B cell (primary cell): Measurements from ENCODE around the gene FOXO3. TPM values are rescaled to one million over a fixed set of nuclear protein-coding genes. Genes with fewer than 3 reads are reported as not detected.

Experiments used
- ATAC-seq: fragments of 200-7000 bp; cut with Tn5 transposase; one replicate; pipeline ENCODE4 v1.10.0; 2021; ENCODE audit warnings: low read depth, mild to moderate bottlenecking, moderate number of reproducible peaks, moderate library complexity
- CTCF ChIA-PET: fragments of 350-600 bp; sonication (Branson Sonifier 250); formaldehyde crosslinking; loops from one replicate; lab custom pipeline; 2021; ENCODE audit warnings: antibody characterized with exemption, inconsistent platforms; lab: Charles Lee
- POLR2A ChIA-PET: fragments of 350-600 bp; sonication (Branson Sonifier 250); formaldehyde crosslinking; loops from one replicate; lab custom pipeline; 2021; ENCODE audit warnings: antibody characterized with exemption; lab: Charles Lee
- DNase-seq: peaks from one replicate; pipeline ENCODE4 v3.0.0; 2013
- H2AFZ ChIP-seq: 2 replicates; pipeline ENCODE4 v1.6.1; 2012; ENCODE audit warnings: mild to moderate bottlenecking, low read depth, low read length; ENCODE audit not compliant: insufficient read depth, poor library complexity, severe bottlenecking
- H3K27ac ChIP-seq, 2 donors: 1 replicate in 1 of 2; 2 replicates in 1 of 2; pipeline ENCODE4 v1.5.1; 2012 to 2013; ENCODE audit warnings: low read length in 2 of 2, mild to moderate bottlenecking in 2 of 2, moderate library complexity in 1 of 2
- H3K27me3 ChIP-seq, 4 experiments: fragments of 200-600 bp in 1 of 4; sonication (generic) in 1 of 4; replicated peaks in 1 of 4; 1 replicate in 2 of 4; 2 replicates in 2 of 4; pipeline versions ENCODE4 v1.6.1 to v1.7.0; 2013 to 2016; ENCODE audit warnings: low read length in 3 of 4, mild to moderate bottlenecking in 2 of 4, mixed read lengths in 1 of 4, moderate library complexity in 1 of 4; ENCODE audit not compliant: insufficient read depth in 4 of 4, control insufficient read depth in 3 of 4; ENCODE audit errors: control extremely low read depth in 1 of 4
- H3K36me3 ChIP-seq, 2 experiments: replicated peaks in 1 of 2; 1 replicate in 1 of 2; 2 replicates in 1 of 2; pipeline versions ENCODE4 v1.6.1 to v1.7.1; 2013; ENCODE audit warnings: low read length in 1 of 2; ENCODE audit not compliant: insufficient read depth in 2 of 2, control insufficient read depth in 1 of 2; ENCODE audit errors: control extremely low read depth in 1 of 2, extremely low read depth in 1 of 2
- H3K4me1 ChIP-seq, 2 donors: fragments of 200-600 bp in 1 of 2; sonication (generic) in 1 of 2; 1 replicate in 1 of 2; 2 replicates in 1 of 2; pipeline versions ENCODE4 v1.5.1 to v1.6.1; 2013 to 2017; ENCODE audit warnings: low read length in 2 of 2; ENCODE audit not compliant: control insufficient read depth in 2 of 2, insufficient read depth in 2 of 2
- H3K4me2 ChIP-seq: replicated peaks from 2 replicates; pipeline ENCODE3; 2012; ENCODE audit warnings: mild to moderate bottlenecking, low read depth, low read length; ENCODE audit not compliant: poor library complexity, severe bottlenecking
- H3K4me3 ChIP-seq, 5 experiments: fragments of 200-600 bp in 1 of 5; sonication (generic) in 1 of 5; 1 replicate in 3 of 5; 2 replicates in 2 of 5; pipeline versions ENCODE4 v1.5.1 to v1.7.0; 2011 to 2016; ENCODE audit warnings: low read length in 4 of 5, mild to moderate bottlenecking in 4 of 5, low read depth in 2 of 5, control low read depth in 1 of 5, moderate library complexity in 1 of 5; ENCODE audit not compliant: insufficient read depth in 1 of 5; ENCODE audit errors: control extremely low read depth in 1 of 5, extremely low read depth in 1 of 5
- H3K79me2 ChIP-seq: fragments of 200-600 bp; sonication (generic); one replicate; pipeline ENCODE4 v1.6.0; 2016; ENCODE audit warnings: low read length; ENCODE audit not compliant: control insufficient read depth, insufficient read depth
- H3K9ac ChIP-seq: fragments of 200-600 bp; sonication (generic); 2 replicates; pipeline ENCODE4 v1.6.1; 2017; ENCODE audit warnings: mild to moderate bottlenecking, low read length, moderate library complexity
- H3K9me3 ChIP-seq, 3 donors: one replicate each; pipeline versions ENCODE4 v1.6.1 to v1.7.1; 2013; ENCODE audit warnings: low read length in 2 of 3; ENCODE audit not compliant: control insufficient read depth in 2 of 3, insufficient read depth in 1 of 3; ENCODE audit errors: control extremely low read depth in 1 of 3
- H4K20me1 ChIP-seq: 2 replicates; pipeline ENCODE4 v1.6.0; 2012; ENCODE audit warnings: mild to moderate bottlenecking, low read length; ENCODE audit not compliant: insufficient read depth, control insufficient read depth, poor library complexity, severe bottlenecking
- H3K27ac Mint-ChIP-seq: one replicate; pipeline ENCODE4 v1.8.0; 2021; ENCODE audit warnings: mixed read lengths
- H3K27me3 Mint-ChIP-seq: one replicate; pipeline ENCODE4 v1.8.0; 2021; ENCODE audit warnings: mixed read lengths
- H3K4me1 Mint-ChIP-seq: one replicate; pipeline ENCODE4 v1.8.0; 2021; ENCODE audit warnings: mixed read lengths
- H3K4me3 Mint-ChIP-seq: one replicate; pipeline ENCODE4 v1.8.0; 2021; ENCODE audit warnings: mixed read lengths
- H3K9me3 Mint-ChIP-seq: one replicate; pipeline ENCODE4 v1.8.0; 2022; ENCODE audit warnings: mixed read lengths; ENCODE audit not compliant: insufficient read depth
- CTCF ChIP-seq: fragments of 200-600 bp; IDR thresholded peaks from one replicate; pipeline ENCODE4 v1.8.0; 2022; ENCODE audit warnings: antibody characterized with exemption, mild to moderate bottlenecking
- EZH2 ChIP-seq: IDR thresholded peaks from 2 replicates; pipeline ENCODE4 v1.6.1; 2012; ENCODE audit warnings: borderline replicate concordance, low read depth, mild to moderate bottlenecking, moderate library complexity, low read length; ENCODE audit not compliant: insufficient read depth, poor library complexity, severe bottlenecking
- WGBS: methylation state at CpG from one replicate; pipeline ENCODE4 v1.1.5; 2013; ENCODE audit warnings: missing lambda C conversion rate; ENCODE audit not compliant: insufficient coverage; 5-methylcytosine and 5-hydroxymethylcytosine counted together
- intact Hi-C: fragments of 100-400 bp; cut with micrococcal nuclease; formaldehyde crosslinking; loops from one replicate; pipeline ENCODE4 v1.10.0; 2022
- polyA plus RNA-seq: library from polyadenylated mRNA; depleted of rRNA; stranded (reverse); fragments of >200 nt; gene quantifications from 2 replicates; pipeline ENCODE4 v1.2.3, GENCODE V29; 2012
- total RNA-seq, 2 donors: library from RNA; stranded (reverse); fragments of 120-200 nt in 1 of 2; gene quantifications; 1 replicate in 1 of 2; 2 replicates in 1 of 2; pipeline versions ENCODE4 v1.2.3 to v1.2.4, GENCODE V29; 2013 to 2022

The FOXO3 gene
- total and polyA plus RNA-seq, 2 donors (not counting 1 experiment from before 2014, with no cell fraction given): 6.0 to 16.9 TPM

GRCh38 chr6:108630050-108630714 lies 69.5 kb downstream of the FOXO3 start:
- Mint-ChIP-seq H3K9me3 (no peaks in the 10 kb centered on the region), H3K4me1 (peaks cover 46% of the 10 kb centered on the region), H3K4me3 (no peak overlapping the region), H3K27ac (no peak overlapping the region), H3K27me3 (no peaks in the 10 kb centered on the region)
- intact Hi-C loops: no loop called here
- Histone ChIP-seq H3K4me1 (peaks cover 0 to 6% of the 10 kb centered on the region in 2 donors), H3K4me2 (no peak overlapping the region), H3K36me3 (no peaks in the 10 kb centered on the region), H3K27me3 (no peaks in the 10 kb centered on the region), H4K20me1 (peaks cover 53% of the 10 kb centered on the region), H2AFZ (no peak overlapping the region), H3K4me3 (no peak overlapping the region), H3K9ac (no peak overlapping the region), H3K9me3 (no peaks in the 10 kb centered on the region), H3K27ac (no peak overlapping the region), H3K79me2 (peaks cover 87% of the 10 kb centered on the region)
- no peak for DNase-seq
- ATAC-seq: no peak
- WGBS: 97% methylated on average over 2 of the region's 4 CpGs
- ChIA-PET POLR2A (no interaction called here), CTCF (no interaction called here)
- TF ChIP-seq CTCF: no peak
- TF ChIP-seq EZH2: no peak

- no peaks in the 10 kb centered on the region for H3K27me3 ChIP-seq
- H3K4me1 Mint-ChIP-seq: peaks cover 48% of the 10 kb centered on the region
- H3K79me2 ChIP-seq: peaks cover 79% of the 10 kb centered on the region
- no peak overlapping the region for H3K4me3 Mint-ChIP-seq
- H3K4me1 ChIP-seq: peaks cover 0 to 5% of the 10 kb centered on the region in 2 donors
- no peak overlapping the region for H2AFZ ChIP-seq
- no peak for DNase-seq
- no peak overlapping the region for H3K4me3 ChIP-seq
- no peaks in the 10 kb centered on the region for H3K9me3 ChIP-seq
- H3K27ac ChIP-seq: no peak overlapping the region
- TF ChIP-seq CTCF (no peak), EZH2 (no peak)
- no peaks in the 10 kb centered on the region for H3K27me3 Mint-ChIP-seq
- H3K9me3 Mint-ChIP-seq: no peaks in the 10 kb centered on the region
- no peak overlapping the region for H3K27ac Mint-ChIP-seq
- CTCF ChIA-PET: no interaction called here
- no CpG with 5 or more reads among the region's 5 CpGs for WGBS
- H3K4me2 ChIP-seq: no peak overlapping the region
- H4K20me1 ChIP-seq: peaks cover 57% of the 10 kb centered on the region
- no peaks in the 10 kb centered on the region for H3K36me3 ChIP-seq
- no peak overlapping the region for H3K9ac ChIP-seq
- POLR2A ChIA-PET: no interaction called here
- intact Hi-C loops: no loop called here
- no peak for ATAC-seq
These were observed 71.7 kb downstream of the FOXO3 start for GRCh38 chr6:108632441-108632840.
